Activated CD8-positive, alpha-beta memory T cell treated with anti-CD3 and anti-CD28 coated beads, Interleukin-2, amount 50 U/mL, for 24 hours (primary cell): Measurements from ENCODE around the gene WDR36.
A peak's percentile ranks its signal among the peaks of the same experiment; 100 is the strongest.

Experiments used
- DNase-seq: peaks from one replicate; pipeline ENCODE4 v3.0.0-alpha.2; 2020; ENCODE audit errors: extremely low read depth

WDR36 gene

DNA sequence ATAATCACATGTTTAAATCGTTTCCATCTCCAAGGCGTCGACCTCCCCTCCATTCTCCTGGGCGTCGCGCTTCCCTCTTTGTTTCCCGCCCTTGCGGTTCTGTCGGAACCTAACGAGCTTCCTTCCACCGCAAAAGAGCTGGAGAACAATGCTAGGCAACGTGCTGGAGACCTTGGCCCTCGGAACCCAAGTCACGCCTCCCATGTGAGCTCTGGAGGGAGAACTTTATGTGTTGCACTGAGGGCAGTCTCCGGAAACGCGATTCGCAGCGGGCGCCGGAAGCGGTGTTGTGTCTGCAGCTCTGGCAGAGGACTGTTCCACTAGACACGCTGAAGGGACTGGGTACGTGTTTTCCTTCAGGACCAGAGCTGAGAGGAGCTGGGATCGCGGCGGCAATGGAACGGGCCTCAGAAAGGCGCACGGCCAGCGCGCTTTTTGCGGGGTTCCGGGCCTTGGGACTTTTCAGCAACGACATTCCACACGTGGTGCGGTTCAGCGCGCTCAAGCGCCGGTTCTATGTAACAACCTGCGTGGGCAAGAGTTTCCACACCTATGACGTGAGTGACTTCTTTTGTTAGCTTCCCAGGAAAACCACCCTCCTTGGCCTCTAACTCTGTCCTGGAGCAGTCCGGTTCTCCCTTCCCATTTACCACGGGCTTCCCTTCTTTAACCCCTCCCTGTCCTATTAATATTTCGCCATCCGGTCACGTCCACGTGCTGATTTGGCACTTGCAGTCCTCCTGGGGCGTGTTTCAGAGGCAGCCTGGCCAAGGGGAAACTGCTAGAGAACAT is at the start of gene WDR36:
TSS of gene WDR36 (plus strand) at position 287 of the 792 bp plus-strand sequence. CDS start at position 396, 109 bp downstream.
- DNase-seq = peak; percentile 82

DNA sequence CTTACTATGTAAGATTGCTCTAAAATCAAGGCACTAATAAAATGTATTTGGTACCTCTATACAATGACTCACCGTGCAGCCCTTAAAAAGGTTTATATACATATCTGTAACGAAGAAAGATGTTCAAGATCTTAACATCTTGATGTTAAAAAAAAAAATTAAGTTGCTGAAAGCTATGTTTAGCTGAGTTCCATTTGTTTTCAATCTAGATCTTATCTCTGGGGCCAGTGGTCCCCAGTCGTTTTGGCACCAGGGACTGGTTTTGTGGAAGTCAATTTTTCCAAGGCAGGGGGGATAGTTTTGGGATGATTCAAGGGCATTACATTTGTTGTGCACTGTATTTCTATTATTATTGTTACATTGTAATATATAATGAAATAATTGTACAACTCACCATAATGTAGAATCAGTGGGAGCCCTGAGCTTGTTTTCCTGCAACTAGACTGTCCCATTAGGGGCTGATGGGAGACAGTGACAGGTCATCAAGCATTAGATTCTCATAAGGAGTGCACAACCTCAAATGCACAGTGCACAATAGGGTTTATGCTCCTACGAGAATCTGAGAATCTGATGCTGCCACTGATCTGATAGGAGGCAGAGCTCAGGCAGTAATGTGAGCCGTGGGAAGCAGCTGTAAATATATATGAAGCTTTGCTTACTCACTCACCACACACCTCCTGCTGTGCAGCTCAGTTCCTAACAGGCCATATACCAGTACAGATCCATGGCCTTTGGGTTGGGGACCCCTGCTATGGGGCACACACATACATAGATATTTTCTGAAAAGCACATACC is 48.2 kb upstream of the WDR36 start:
- no peak for DNase-seq

DNA sequence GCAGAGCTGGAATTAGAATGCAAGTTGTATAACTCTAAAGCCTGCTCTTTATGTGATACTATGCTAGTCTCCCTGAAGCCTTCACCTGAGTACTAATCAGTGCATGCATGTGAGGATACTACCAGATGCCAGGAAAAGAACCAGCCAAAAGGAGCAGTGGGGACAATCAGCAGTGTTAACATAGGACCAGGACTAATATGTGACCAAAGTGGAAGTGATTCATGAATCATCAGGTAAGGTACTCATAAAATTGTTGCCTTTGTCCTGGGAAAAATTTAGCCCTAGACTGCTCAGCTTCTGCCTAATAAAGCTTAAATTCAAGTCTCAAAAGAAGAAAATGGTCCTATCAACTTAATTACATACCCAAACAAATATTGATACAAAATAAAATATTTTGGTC is 34.1 kb upstream of the WDR36 start:
- DNase-seq = no peak

DNA sequence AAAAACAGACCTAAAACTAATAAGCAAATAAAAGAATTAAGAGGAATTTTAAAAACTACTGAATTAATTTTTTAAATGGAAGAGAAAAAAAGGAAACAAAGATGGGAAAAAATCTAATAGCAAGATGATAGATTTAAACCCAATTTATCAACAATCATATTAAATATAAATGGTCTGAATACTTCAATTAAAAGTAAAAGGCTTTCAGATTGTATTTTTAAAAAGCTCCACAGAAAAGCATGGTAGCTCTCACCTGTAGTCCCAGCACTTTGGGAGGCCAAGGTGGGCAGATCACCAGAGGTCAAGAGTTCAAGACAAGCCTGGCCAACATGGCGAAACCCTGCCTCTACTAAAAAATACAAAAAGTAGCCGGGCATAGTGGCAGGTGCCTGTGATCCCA is 32.0 kb upstream of the WDR36 start:
- no peak for DNase-seq

DNA sequence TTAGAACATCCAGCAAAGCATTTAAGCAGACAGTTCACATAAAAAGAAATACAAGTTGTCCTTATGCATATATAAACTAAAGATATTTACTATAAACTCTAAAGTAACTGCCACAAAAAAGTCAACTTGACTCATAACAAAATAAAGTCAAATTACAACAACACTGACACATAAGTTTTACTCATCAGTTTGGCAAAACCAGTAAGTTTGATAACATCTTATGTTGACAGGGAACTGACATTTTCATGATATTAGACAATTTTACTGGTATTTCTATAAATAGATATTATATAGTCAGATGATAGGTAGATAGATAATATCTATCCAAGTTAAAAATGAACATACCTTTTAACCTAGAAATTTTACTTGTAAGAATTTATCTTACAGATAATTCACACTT is 30.5 kb upstream of the WDR36 start:
- DNase-seq = no peak

DNA sequence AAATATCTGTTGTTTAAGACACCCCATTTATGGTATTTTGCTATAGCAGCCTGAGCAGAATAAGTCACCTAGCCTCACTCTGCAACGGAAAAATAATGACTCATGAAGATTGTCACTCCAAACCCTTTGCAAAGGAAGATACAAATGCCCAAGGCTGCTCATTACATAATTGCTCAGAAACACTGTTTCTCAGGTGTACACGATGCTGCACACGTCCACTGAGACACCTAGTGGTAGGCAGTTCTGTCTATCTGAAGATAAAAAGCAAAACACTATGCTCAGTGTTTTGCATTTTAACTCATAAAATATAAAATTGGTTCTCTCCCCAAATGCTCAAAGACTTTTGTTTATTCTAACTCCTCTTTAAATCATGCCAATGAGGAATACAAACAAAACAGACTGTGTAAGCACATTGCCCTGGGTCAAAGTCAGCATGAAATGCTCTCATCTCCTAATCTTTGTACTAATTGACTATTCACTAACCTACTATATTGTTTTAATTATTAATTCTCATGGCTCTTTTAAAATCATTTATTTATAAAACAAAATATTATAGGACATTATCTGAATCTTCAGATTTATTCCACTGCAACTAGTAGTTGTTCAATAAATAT is 28.3 kb upstream of the WDR36 start:
- DNase-seq = no peak

DNA sequence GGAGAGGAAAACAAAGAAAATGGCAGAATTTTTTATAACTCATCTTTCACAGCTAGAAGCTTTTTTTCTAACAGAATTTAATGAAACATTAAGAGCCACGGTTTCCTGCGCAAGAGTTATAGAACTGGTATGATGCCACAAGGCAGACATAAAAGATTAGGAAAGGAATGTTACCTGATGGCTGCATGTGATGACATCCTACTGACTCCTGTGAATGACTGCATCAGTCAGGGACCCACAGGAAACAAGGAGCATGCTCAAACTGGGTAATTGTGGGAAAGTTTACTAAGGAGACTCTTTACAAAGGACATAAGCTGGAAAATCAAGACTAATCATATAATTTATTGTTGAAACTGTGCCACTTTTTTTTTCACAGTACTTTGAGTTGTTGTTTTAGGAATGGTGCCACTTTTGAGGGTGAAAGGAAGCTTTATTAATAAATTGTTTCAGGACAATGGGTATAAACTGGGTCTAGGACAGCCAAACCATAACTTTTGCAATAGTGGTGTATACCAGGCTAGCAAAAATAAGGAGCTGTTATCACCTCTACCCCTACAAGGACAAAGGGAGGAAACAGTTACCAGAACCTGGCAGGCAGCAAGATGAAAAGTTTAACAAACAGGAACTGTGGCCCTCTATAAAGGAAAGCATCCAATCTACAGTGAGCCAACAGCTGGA is 25.7 kb upstream of the WDR36 start:
- DNase-seq = no peak

DNA sequence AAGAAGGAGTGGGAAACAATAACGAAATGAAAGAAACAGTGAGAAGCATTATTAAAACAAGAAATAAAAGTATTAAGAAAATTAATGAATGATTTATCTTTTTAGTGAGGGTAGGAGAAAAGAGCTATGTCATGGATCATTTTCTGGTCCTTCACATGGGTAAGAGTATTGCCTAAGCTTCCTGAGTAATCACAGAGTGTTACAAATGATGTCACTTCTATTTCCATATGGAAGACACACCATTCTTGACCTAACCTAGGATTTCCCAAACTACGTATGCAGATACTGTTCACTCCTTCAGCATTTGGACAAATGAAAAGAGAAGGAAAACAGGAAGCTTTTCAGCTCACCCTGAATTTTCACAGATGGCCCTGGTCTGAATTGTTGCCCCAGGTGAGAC is 23.9 kb upstream of the WDR36 start:
- DNase-seq = no peak

DNA sequence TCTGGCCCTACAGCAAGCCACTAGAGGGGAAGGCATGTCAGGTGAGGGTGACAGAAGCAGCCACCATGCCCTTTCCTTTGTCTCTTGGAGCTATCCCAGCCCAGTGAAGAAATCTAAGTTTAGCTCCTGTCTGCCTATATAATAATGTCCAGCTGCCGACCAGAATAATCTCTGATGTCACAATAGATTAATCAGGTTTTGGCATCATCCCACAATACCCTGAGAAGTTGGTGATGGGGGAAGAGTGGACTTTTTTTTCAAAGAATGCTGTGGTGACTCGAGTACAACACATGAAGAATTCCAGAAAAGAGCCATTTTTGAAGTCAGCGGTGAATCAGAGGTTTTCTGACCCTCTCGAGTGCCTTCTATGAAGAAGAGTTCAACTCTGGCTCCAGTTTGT is 22.3 kb upstream of the WDR36 start:
- DNase-seq = no peak

DNA sequence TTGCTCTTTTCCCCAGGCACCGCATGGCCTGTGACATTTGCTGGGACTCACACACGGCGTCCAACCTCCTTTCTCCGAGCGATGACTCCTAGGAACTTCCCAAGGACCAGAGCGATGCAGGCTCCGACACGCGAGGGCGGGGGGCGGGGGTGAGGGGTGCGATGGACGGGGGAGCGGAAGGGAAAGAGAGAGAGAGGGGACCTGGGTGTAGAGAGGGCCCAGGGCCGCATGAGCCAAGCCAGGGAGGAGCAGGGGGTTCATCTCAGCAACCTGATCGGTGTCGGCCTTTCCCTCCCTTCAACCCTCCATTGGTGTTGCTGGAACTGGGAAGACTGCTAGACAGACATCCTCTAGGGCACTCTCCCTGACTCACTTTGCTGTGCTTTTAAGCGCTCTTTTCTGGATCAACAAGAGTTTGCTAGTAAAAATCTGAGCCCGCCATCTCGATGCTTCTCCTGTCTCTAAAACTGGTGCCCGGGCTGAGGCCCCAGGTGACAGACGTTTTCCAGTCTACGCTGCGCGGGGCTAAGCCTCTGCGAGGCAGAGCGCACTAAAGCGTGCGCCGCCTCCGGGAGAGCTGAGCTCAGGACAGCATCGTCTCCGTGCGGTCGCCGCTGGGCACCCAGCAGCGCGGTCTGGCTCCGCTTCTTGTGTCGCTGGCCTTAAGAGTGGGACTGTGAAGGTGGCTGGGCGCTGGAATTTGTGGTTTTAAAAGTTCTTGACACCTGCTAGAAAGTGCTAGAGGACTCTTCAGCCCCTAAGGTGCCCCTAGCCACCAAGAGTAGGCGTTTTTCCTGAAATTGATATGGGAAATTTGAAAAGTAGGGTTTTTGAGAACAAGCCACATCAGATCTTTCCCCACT is 21.6 kb upstream of the WDR36 start:
- DNase-seq = no peak

DNA sequence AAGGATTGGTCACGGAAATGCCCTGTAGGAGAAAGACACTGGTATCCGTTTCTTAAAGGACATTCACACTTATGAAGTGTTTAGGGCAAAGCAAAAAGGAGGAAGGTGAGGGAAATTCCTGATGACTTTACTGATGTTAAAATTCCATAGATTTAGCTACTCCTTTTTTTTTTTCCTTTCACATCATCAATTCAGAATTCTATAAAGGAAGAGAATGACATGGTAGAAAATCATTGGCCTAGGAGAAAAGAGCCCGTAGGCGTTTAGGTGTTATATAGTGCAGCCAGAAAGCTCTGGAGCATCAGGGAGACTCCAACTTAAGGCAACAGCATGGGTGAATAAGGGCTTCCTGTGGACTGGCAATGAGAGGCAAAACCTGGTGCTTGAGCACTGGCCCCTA is 20.7 kb upstream of the WDR36 start, which contains the start of gene TSLP:
TSS of gene TSLP (plus strand) at position 301 of the 400 bp plus-strand sequence. CDS start 178 bp downstream, outside the sequence.
- no peak for DNase-seq

DNA sequence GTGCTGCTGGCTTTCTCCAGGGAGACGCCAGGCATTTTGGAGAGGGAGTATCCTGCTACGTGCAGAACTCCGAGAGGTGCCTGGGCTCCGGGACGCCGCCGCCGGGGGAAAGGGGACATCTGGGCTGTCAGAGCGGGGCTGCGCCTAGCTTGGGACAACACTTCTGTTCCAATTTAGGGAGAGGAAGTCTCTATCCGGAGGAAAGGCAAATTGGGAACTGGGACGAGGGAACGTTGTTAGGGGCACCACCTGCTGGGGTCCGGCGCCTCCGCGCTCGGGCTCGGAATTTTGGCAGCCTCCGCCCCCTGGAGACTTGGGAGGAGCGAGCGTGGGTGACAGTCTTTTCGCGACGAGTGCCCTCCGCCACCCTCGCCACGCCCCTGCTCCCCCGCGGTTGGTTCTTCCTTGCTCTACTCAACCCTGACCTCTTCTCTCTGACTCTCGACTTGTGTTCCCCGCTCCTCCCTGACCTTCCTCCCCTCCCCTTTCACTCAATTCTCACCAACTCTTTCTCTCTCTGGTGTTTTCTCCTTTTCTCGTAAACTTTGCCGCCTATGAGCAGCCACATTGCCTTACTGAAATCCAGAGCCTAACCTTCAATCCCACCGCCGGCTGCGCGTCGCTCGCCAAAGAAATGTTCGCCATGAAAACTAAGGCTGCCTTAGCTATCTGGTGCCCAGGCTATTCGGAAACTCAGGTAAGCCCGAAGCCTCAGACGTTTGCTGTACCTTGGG is 19.0 kb upstream of the WDR36 start:
- DNase-seq = peak; percentile 31

DNA sequence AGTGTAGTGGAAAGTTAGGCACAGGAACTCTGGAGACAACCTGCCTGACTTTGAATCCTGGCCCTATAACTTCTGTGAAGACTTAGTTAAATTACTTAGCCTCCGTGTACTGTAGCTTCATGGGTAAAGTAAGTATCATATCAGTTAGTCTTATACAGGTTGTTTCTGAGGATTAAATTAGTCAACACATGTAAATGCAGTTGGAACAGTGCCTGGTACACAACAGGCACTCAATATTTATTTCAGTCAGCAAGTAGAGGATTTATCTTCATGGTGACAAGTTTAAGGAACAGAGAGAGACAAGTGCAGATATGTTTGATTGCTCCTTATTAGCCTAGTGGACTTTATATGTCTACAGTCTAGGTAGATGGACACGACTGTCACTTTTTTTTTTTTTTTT is 17.9 kb upstream of the WDR36 start:
- DNase-seq = no peak

DNA sequence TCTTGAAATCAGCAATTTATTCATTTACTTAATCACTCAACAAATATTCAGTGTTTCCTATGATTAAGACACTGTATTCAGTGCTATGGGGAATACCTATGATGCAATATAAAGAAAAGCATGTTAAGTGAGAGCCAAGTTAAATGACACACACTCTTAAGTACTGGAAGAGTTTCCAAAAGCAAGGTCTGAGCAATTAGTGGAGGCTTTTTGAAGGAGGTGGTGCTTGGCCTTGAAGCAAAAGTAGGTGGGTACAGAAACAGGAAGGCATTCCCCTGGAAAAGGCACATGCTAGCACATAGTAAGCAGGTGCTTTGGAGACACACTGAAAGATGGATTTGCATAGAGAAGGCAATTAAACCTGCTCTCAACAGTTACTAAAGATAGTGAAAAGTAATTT is 16.6 kb upstream of the WDR36 start:
- no peak for DNase-seq

DNA sequence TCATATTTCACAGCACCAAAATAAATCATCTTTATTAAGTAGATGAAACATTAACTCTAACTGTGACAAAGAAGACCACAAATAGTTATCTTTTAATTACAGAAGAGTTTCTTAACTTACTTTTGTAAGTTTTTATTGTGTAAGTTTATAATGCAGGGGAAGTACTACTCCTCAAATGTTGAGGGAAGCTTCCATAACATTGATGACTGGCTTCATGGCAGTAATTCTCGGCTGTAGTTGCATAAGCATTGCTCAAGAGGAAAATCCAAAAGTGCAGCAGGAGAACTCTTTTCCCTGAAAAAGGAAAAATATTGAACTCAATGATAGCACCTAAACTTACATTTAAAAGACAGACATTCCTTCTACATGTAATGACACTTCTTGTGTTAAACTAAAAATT is 16.1 kb upstream of the WDR36 start:
- no peak for DNase-seq

DNA sequence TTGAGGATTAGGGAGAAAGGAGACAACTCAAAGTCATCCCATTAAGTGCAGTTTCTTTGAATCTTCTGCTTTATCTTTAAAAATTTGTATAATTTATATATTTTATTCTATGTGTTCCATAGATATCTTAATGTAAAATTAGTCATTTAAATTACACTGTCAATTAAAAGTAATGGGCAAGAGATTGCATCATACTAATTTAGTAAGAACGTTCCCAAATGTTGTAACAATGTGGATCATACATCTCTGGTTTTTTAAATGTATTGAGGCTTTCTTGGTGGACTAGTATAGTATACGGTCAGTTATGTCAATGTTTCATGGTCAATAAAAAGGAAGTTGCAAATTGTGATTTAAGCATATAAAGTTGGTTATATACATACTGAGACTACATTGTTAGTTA is 14.5 kb upstream of the WDR36 start:
- DNase-seq = no peak

DNA sequence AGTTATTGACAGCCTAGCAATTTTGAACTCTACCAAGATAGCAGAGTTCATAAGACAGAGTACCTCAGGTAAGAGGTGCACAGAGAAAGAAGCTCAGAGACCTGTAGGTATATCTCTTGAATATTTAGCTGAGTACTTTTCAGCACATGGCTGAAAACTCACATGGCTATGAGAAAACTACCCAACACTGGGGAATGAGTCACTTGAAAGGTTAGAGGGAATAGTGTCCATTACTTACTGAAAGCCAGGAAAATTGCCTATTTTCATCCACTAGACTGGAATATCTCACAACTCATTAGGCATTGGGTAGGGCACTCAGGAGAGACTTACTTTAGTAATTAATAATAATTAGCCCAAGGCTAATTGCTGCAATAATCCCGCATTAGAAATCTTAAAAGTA is 12.3 kb upstream of the WDR36 start:
- no peak for DNase-seq

DNA sequence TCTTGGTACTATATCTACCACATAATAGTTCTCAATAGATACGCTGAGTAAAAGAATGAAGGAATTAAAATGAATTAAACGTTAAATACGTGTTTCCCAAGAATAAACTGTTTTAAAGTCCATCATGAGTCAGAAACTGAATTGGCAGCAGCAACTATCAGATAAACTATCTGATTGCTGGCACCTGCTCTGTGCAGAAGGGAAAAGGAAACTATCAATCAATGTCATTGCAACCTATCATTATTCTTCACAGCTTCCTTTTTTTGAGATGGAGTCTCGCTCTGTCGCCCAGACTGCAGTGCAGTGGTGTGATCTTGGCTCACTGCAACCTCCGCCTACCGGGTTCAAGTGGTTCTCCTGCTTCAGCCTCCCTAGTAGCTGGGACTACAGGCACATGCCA is 8.8 kb upstream of the WDR36 start:
- DNase-seq = no peak

DNA sequence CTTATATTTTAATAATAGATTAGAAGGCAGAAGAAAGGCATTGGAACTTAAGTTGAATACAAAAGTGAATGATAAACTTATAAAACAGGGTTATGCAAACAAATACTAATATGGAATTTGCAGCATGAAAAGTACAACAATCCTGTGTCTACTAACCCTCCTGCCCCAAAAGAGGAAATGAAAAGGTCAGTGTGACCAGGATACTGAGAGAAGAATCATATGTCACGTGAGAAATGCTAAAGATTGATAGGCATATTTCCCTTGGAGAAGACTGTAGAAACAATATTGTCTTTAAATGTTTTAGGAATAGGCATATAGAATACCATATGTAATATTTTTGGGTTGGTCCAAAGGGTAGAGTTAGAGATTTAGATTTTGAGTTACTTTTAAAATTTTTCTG is 3.8 kb downstream of the WDR36 start:
- DNase-seq = no peak

DNA sequence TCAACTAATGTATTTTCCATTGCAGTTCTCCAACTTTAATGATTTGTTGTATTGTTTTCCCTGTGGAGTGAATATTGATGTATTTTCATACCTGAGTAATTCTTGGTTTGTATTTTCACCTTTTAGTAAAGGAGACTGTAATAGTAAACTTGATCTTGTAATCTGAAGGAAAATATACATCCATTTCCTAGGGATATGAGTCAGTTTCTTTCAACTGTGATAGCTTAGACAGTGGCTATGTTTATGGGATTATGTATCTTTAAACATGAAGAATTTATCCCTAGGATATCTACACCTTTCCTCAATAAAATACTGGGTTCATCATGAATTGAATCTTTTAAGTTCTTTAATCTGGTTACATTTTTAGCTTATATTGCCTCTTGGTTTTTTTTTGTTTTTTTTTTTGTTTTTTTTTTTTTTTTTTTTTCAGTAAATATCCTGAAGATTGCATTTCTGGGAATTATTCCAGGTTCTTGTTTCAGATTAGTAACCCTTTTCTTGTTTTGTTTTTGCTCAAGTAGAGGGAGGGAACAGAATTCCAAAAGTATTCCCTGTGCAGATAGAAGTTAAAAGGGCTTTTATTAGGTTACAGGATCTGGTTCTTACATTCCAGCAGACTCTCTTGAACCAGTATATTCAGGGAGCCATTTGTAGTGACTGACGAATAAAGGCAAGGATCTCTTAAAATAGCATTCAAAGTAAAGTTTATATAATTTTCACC is 7.1 kb downstream of the WDR36 start:
- DNase-seq = no peak
